GM12878 (cell line): ENCODE data around the gene KRTAP21-2. TPM values are rescaled to one million over a fixed set of nuclear protein-coding genes. Genes with fewer than 3 reads are reported as not detected.

Experiments
- ATAC-seq: fragments of 200-7000 bp; cut with Tn5 transposase; 3 replicates; pipeline ENCODE4 v1.9.1; 2020; ENCODE audit warnings: mild to moderate bottlenecking, moderate library complexity
- BruUV-seq: library from RNA; stranded (reverse); fragments of 400-500 nt; replicated peaks from 2 replicates; lab custom pipeline; 2021; lab: Mats Ljungman, UMichigan
- CTCF ChIA-PET: fragments of 300-600 bp; sonication (Branson Sonifier 250); formaldehyde crosslinking; extraction: SDS; loops from one replicate; lab custom pipeline; 2021; ENCODE audit warnings: inconsistent platforms; lab: Yijun Ruan, JAX
- POLR2A ChIA-PET: fragments of 350-600 bp; formaldehyde crosslinking; extraction: SDS; loops from one replicate; lab custom pipeline; 2021; ENCODE audit warnings: inconsistent platforms; lab: Charles Lee
- RAD21 ChIA-PET: fragments of 300-600 bp; sonication (Branson Sonifier 250); formaldehyde crosslinking; loops from one replicate; lab custom pipeline; 2023; ENCODE audit warnings: antibody characterized with exemption; ENCODE audit not compliant: unreplicated experiment; lab: Charles Lee
- SMC1A ChIA-PET: fragments of 300-600 bp; sonication (Branson Sonifier 250); formaldehyde crosslinking; loops from one replicate; lab custom pipeline; 2023; ENCODE audit not compliant: unreplicated experiment, uncharacterized antibody; lab: Charles Lee
- DNase-seq: peaks from one replicate; pipeline ENCODE4 v3.0.0-alpha.2; 2011; ENCODE audit warnings: low read depth, low spot score
- FAIRE-seq: peaks from 3 replicates; lab custom pipeline; 2011; peaks lifted over from hg19 to GRCh38; lab: Jason Lieb, UNC
- H2AFZ ChIP-seq: 2 replicates; pipeline ENCODE4 v1.6.0; 2011; ENCODE audit warnings: low read depth, low read length, control low read depth; ENCODE audit not compliant: control insufficient read depth
- H3K27ac ChIP-seq: 2 replicates; pipeline ENCODE4 v1.5.1; 2011; ENCODE audit warnings: control low read depth; ENCODE audit not compliant: control insufficient read depth, insufficient read depth
- H3K27me3 ChIP-seq, 2 experiments: replicated peaks in 1 of 2; 2 replicates each; pipeline versions ENCODE4 v1.6.0 to v1.6.1; 2011; ENCODE audit warnings: low read length in 1 of 2; ENCODE audit not compliant: control insufficient read depth in 2 of 2, insufficient read depth in 2 of 2
- H3K36me3 ChIP-seq, 2 experiments: 2 replicates each; pipeline ENCODE4 v1.5.1; 2011; ENCODE audit warnings: low read length in 1 of 2; ENCODE audit not compliant: control insufficient read depth in 2 of 2, insufficient read depth in 2 of 2
- H3K4me1 ChIP-seq: 2 replicates; pipeline ENCODE4 v1.6.1; 2011; ENCODE audit warnings: mild to moderate bottlenecking, low read length, moderate library complexity, mixed read lengths; ENCODE audit not compliant: control insufficient read depth, insufficient read depth
- H3K4me2 ChIP-seq: 2 replicates; pipeline ENCODE4 v1.6.0; 2011; ENCODE audit warnings: control low read depth; ENCODE audit not compliant: control insufficient read depth, insufficient read depth
- H3K4me3 ChIP-seq: fragments of 200-600 bp; sonication (generic); 2 replicates; pipeline ENCODE4 v1.5.1; 2016
- H3K79me2 ChIP-seq: 2 replicates; pipeline ENCODE4 v1.6.0; 2011; ENCODE audit warnings: low read length; ENCODE audit not compliant: control insufficient read depth, insufficient read depth
- H3K9ac ChIP-seq: 2 replicates; pipeline ENCODE4 v1.8.0; 2011; ENCODE audit warnings: low read length, control low read depth, mixed read lengths; ENCODE audit not compliant: control insufficient read depth, insufficient read depth
- H3K9me3 ChIP-seq: replicated peaks from 3 replicates; pipeline ENCODE4 v1.5.1; 2011; ENCODE audit warnings: mild to moderate bottlenecking, low read length; ENCODE audit not compliant: control insufficient read depth, insufficient read depth
- H4K20me1 ChIP-seq: 2 replicates; pipeline ENCODE4 v1.6.0; 2011; ENCODE audit not compliant: control insufficient read depth, insufficient read depth
- CHD2 ChIP-seq: IDR thresholded peaks from 2 replicates; pipeline ENCODE4 v1.6.1; 2011; ENCODE audit warnings: low read depth, low read length, improper control_type of control experiment, borderline replicate concordance
- MTA2 ChIP-seq: fragments of 450-650 bp; IDR thresholded peaks from 2 replicates; pipeline ENCODE4 v1.6.1; 2016; ENCODE audit warnings: low read depth, mild to moderate bottlenecking, moderate library complexity
- NRF1 ChIP-seq: conservative IDR thresholded peaks from 2 replicates; pipeline ENCODE4 v1.6.1; 2011; ENCODE audit warnings: mild to moderate bottlenecking, low read depth, low read length, improper control_type of control experiment
- SREBF2 ChIP-seq: IDR thresholded peaks from 2 replicates; pipeline ENCODE4 v1.6.1; 2012; ENCODE audit warnings: mild to moderate bottlenecking, low read length
- ZBED1 ChIP-seq: IDR thresholded peaks from 2 replicates; pipeline ENCODE4 v1.6.1; 2016; ENCODE audit warnings: borderline replicate concordance
- in situ Hi-C: fragments of 300-500 bp; cut with MboI; formaldehyde crosslinking; loops from 9 replicates; pipeline ENCODE4 v1.14.3; 2018; ENCODE audit warnings: mixed read lengths
- intact Hi-C: fragments of 100-400 bp; cut with micrococcal nuclease; formaldehyde crosslinking; loops from one replicate; pipeline ENCODE4 v1.14.2; 2022; ENCODE audit not compliant: unreplicated experiment
- polyA plus RNA-seq, 11 experiments: library from polyadenylated mRNA; depleted of rRNA in 4 of 11; unstranded in 6 of 11; stranded (reverse) in 5 of 11; fragments of >200 nt; fragmentation: Nextera tagmentation in 4 of 11; fragmentation: Illumina TruSeq in 1 of 11; extraction: Ambion mirVana in 4 of 11; extraction: Trizol in 1 of 11; gene quantifications; 1 replicate in 1 of 11; 2 replicates in 10 of 11; pipeline versions ENCODE4 v1.2.1 to v1.2.3, GENCODE V29; 2011 to 2016; ENCODE audit warnings: inconsistent platforms in 2 of 11, missing spikeins in 2 of 11, low read depth in 1 of 11
- small RNA-seq: library from RNA; depleted of rRNA; stranded (forward); fragments of <200 nt; gene quantifications from one replicate; pipeline ENCODE3, GENCODE V24; 2014
- total RNA-seq, 4 experiments: library from RNA; depleted of rRNA in 3 of 4; stranded (reverse); fragments of >200 nt in 3 of 4; fragmentation: Illumina TruSeq in 1 of 4; extraction: Trizol in 1 of 4; gene quantifications; 2 replicates each; pipeline versions ENCODE4 v1.2.1 to v1.2.3, GENCODE V29; 2013 to 2021
- TF ChIP-seq, protein P1 (sequence below): fragments of 150-350 bp; IDR thresholded peaks from 2 replicates; pipeline ENCODE4 v1.6.1; 2016; ENCODE audit warnings: low read depth, low read length

KRTAP21-2 gene
- total and polyA plus RNA-seq, 10 of the 15 experiments (the other 5 are each of a cell fraction or from before 2014, with no cell fraction given): not detected

- TF ChIP-seq, protein P1, sequence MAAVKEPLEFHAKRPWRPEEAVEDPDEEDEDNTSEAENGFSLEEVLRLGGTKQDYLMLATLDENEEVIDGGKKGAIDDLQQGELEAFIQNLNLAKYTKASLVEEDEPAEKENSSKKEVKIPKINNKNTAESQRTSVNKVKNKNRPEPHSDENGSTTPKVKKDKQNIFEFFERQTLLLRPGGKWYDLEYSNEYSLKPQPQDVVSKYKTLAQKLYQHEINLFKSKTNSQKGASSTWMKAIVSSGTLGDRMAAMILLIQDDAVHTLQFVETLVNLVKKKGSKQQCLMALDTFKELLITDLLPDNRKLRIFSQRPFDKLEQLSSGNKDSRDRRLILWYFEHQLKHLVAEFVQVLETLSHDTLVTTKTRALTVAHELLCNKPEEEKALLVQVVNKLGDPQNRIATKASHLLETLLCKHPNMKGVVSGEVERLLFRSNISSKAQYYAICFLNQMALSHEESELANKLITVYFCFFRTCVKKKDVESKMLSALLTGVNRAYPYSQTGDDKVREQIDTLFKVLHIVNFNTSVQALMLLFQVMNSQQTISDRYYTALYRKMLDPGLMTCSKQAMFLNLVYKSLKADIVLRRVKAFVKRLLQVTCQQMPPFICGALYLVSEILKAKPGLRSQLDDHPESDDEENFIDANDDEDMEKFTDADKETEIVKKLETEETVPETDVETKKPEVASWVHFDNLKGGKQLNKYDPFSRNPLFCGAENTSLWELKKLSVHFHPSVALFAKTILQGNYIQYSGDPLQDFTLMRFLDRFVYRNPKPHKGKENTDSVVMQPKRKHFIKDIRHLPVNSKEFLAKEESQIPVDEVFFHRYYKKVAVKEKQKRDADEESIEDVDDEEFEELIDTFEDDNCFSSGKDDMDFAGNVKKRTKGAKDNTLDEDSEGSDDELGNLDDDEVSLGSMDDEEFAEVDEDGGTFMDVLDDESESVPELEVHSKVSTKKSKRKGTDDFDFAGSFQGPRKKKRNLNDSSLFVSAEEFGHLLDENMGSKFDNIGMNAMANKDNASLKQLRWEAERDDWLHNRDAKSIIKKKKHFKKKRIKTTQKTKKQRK: no peak
Observed at GRCh38 chr21:30710499-30710898, 36.6 kb downstream of the KRTAP21-2 start (continued).

GRCh38 chr21:30707409-30707808 is 39.6 kb downstream of the KRTAP21-2 start:
- Histone ChIP-seq H3K27me3 (no peaks in the 10 kb centered on the region), H3K9ac (no peak overlapping the region), H3K27ac (no peak overlapping the region), H3K9me3 (no peaks in the 10 kb centered on the region), H3K36me3 (no peaks in the 10 kb centered on the region), H3K4me2 (no peak overlapping the region), H2AFZ (no peak overlapping the region), H3K4me1 (no peaks in the 10 kb centered on the region), H3K4me3 (no peak overlapping the region), H4K20me1 (no peaks in the 10 kb centered on the region), H3K79me2 (no peaks in the 10 kb centered on the region)
- no TSS peak for BruUV-seq
- in situ Hi-C loops (no loop called here), intact Hi-C loops (no loop called here)
- DNase-seq (no peak), FAIRE-seq (no peak), ATAC-seq (no peak)
- SMC1A ChIA-PET: no interaction called here
- RAD21 ChIA-PET: no interaction called here
- POLR2A ChIA-PET: no interaction called here
- TF ChIP-seq CHD2 (no peak), MTA2 (no peak), NRF1 (no peak), SREBF2 (no peak), ZBED1 (no peak)
- CTCF ChIA-PET: no interaction called here

Small RNA genes within 50 kb of the gene (small RNA-seq; reads per million reads assigned to genes)
- not detected for gene AP000244.1
- gene KRTAP21-3: not detected

Other genes starting within 250 kb of the KRTAP21-2 start
Only the 7 nearest of the 17 such genes appear.
- gene KRTAP20-4, start 126.6 kb downstream of the KRTAP21-2 start, total RNA-seq (2014; rRNA removed): not detected in 2 replicates
- gene KRTAP20-4, start 126.6 kb downstream of the KRTAP21-2 start, total RNA-seq (2014; rRNA removed; fragmentation: Illumina TruSeq; extraction: Trizol): not detected in 2 replicates
- gene KRTAP20-4, start 126.6 kb downstream of the KRTAP21-2 start, total RNA-seq (2021): not detected in 2 replicates
- not detected in 2 replicates for gene KRTAP20-4, start 126.6 kb downstream of the KRTAP21-2 start, polyA plus RNA-seq (2011; rRNA removed)
- gene KRTAP20-4, start 126.6 kb downstream of the KRTAP21-2 start, polyA plus RNA-seq (2014; fragmentation: Illumina TruSeq; extraction: Trizol): not detected in 2 replicates
- gene KRTAP20-4, start 126.6 kb downstream of the KRTAP21-2 start, polyA plus RNA-seq (2014; fragmentation: Nextera tagmentation; extraction: Ambion mirVana): not detected
- not detected in 2 replicates for gene KRTAP20-4, start 126.6 kb downstream of the KRTAP21-2 start, polyA plus RNA-seq (2014; rRNA removed)
- not detected for gene KRTAP20-4, start 126.6 kb downstream of the KRTAP21-2 start, polyA plus RNA-seq (2016; fragmentation: Nextera tagmentation; extraction: Ambion mirVana)
- not detected in 2 replicates for gene KRTAP20-2, start 112.1 kb downstream of the KRTAP21-2 start, total RNA-seq (2014; rRNA removed)
- gene KRTAP20-2, start 112.1 kb downstream of the KRTAP21-2 start, total RNA-seq (2014; rRNA removed; fragmentation: Illumina TruSeq; extraction: Trizol): not detected in 2 replicates
- not detected in 2 replicates for gene KRTAP20-2, start 112.1 kb downstream of the KRTAP21-2 start, total RNA-seq (2021)
- not detected in 2 replicates for gene KRTAP20-2, start 112.1 kb downstream of the KRTAP21-2 start, polyA plus RNA-seq (2011; rRNA removed)
- not detected in 2 replicates for gene KRTAP20-2, start 112.1 kb downstream of the KRTAP21-2 start, polyA plus RNA-seq (2014; fragmentation: Illumina TruSeq; extraction: Trizol)
- gene KRTAP20-2, start 112.1 kb downstream of the KRTAP21-2 start, polyA plus RNA-seq (2014; fragmentation: Nextera tagmentation; extraction: Ambion mirVana): not detected
- gene KRTAP20-2, start 112.1 kb downstream of the KRTAP21-2 start, polyA plus RNA-seq (2014; rRNA removed): not detected in 2 replicates
- not detected for gene KRTAP20-2, start 112.1 kb downstream of the KRTAP21-2 start, polyA plus RNA-seq (2016; fragmentation: Nextera tagmentation; extraction: Ambion mirVana)
- not detected in 2 replicates for gene KRTAP20-3, start 104.4 kb downstream of the KRTAP21-2 start, total RNA-seq (2014; rRNA removed)
- not detected in 2 replicates for gene KRTAP20-3, start 104.4 kb downstream of the KRTAP21-2 start, total RNA-seq (2014; rRNA removed; fragmentation: Illumina TruSeq; extraction: Trizol)
- gene KRTAP20-3, start 104.4 kb downstream of the KRTAP21-2 start, total RNA-seq (2021): not detected in 2 replicates
- gene KRTAP20-3, start 104.4 kb downstream of the KRTAP21-2 start, polyA plus RNA-seq (2011; rRNA removed): not detected in 2 replicates
- gene KRTAP20-3, start 104.4 kb downstream of the KRTAP21-2 start, polyA plus RNA-seq (2014; fragmentation: Illumina TruSeq; extraction: Trizol): not detected in 2 replicates
- gene KRTAP20-3, start 104.4 kb downstream of the KRTAP21-2 start, polyA plus RNA-seq (2014; fragmentation: Nextera tagmentation; extraction: Ambion mirVana): not detected
- not detected in 2 replicates for gene KRTAP20-3, start 104.4 kb downstream of the KRTAP21-2 start, polyA plus RNA-seq (2014; rRNA removed)
- gene KRTAP20-3, start 104.4 kb downstream of the KRTAP21-2 start, polyA plus RNA-seq (2016; fragmentation: Nextera tagmentation; extraction: Ambion mirVana): not detected
- gene KRTAP21-3, start 28.5 kb downstream of the KRTAP21-2 start, total RNA-seq (2014; rRNA removed): not detected in 2 replicates
- not detected in 2 replicates for gene KRTAP21-3, start 28.5 kb downstream of the KRTAP21-2 start, total RNA-seq (2014; rRNA removed; fragmentation: Illumina TruSeq; extraction: Trizol)
- not detected in 2 replicates for gene KRTAP21-3, start 28.5 kb downstream of the KRTAP21-2 start, total RNA-seq (2021)
- gene KRTAP21-3, start 28.5 kb downstream of the KRTAP21-2 start, polyA plus RNA-seq (2011; rRNA removed): not detected in 2 replicates
- not detected in 2 replicates for gene KRTAP21-3, start 28.5 kb downstream of the KRTAP21-2 start, polyA plus RNA-seq (2014; fragmentation: Illumina TruSeq; extraction: Trizol)
- not detected for gene KRTAP21-3, start 28.5 kb downstream of the KRTAP21-2 start, polyA plus RNA-seq (2014; fragmentation: Nextera tagmentation; extraction: Ambion mirVana)
- not detected in 2 replicates for gene KRTAP21-3, start 28.5 kb downstream of the KRTAP21-2 start, polyA plus RNA-seq (2014; rRNA removed)
- not detected for gene KRTAP21-3, start 28.5 kb downstream of the KRTAP21-2 start, polyA plus RNA-seq (2016; fragmentation: Nextera tagmentation; extraction: Ambion mirVana)
- gene KRTAP21-1, start 8.2 kb upstream of the KRTAP21-2 start, total RNA-seq (2014; rRNA removed): not detected in 2 replicates
- not detected in 2 replicates for gene KRTAP21-1, start 8.2 kb upstream of the KRTAP21-2 start, total RNA-seq (2014; rRNA removed; fragmentation: Illumina TruSeq; extraction: Trizol)
- not detected in 2 replicates for gene KRTAP21-1, start 8.2 kb upstream of the KRTAP21-2 start, total RNA-seq (2021)
- gene KRTAP21-1, start 8.2 kb upstream of the KRTAP21-2 start, polyA plus RNA-seq (2011; rRNA removed): not detected in 2 replicates
- not detected in 2 replicates for gene KRTAP21-1, start 8.2 kb upstream of the KRTAP21-2 start, polyA plus RNA-seq (2014; fragmentation: Illumina TruSeq; extraction: Trizol)
- gene KRTAP21-1, start 8.2 kb upstream of the KRTAP21-2 start, polyA plus RNA-seq (2014; fragmentation: Nextera tagmentation; extraction: Ambion mirVana): not detected
- not detected in 2 replicates for gene KRTAP21-1, start 8.2 kb upstream of the KRTAP21-2 start, polyA plus RNA-seq (2014; rRNA removed)
- gene KRTAP21-1, start 8.2 kb upstream of the KRTAP21-2 start, polyA plus RNA-seq (2016; fragmentation: Nextera tagmentation; extraction: Ambion mirVana): not detected
- not detected in 2 replicates for gene KRTAP8-1, start 66.0 kb upstream of the KRTAP21-2 start, total RNA-seq (2014; rRNA removed)
- gene KRTAP8-1, start 66.0 kb upstream of the KRTAP21-2 start, total RNA-seq (2014; rRNA removed; fragmentation: Illumina TruSeq; extraction: Trizol): not detected in 2 replicates
- not detected in 2 replicates for gene KRTAP8-1, start 66.0 kb upstream of the KRTAP21-2 start, total RNA-seq (2021)
- gene KRTAP8-1, start 66.0 kb upstream of the KRTAP21-2 start, polyA plus RNA-seq (2011; rRNA removed): not detected in 2 replicates
- not detected in 2 replicates for gene KRTAP8-1, start 66.0 kb upstream of the KRTAP21-2 start, polyA plus RNA-seq (2014; fragmentation: Illumina TruSeq; extraction: Trizol)
- not detected for gene KRTAP8-1, start 66.0 kb upstream of the KRTAP21-2 start, polyA plus RNA-seq (2014; fragmentation: Nextera tagmentation; extraction: Ambion mirVana)
- not detected in 2 replicates for gene KRTAP8-1, start 66.0 kb upstream of the KRTAP21-2 start, polyA plus RNA-seq (2014; rRNA removed)
- gene KRTAP8-1, start 66.0 kb upstream of the KRTAP21-2 start, polyA plus RNA-seq (2016; fragmentation: Nextera tagmentation; extraction: Ambion mirVana): not detected
- gene KRTAP7-1, start 82.5 kb upstream of the KRTAP21-2 start, total RNA-seq (2014; rRNA removed): not detected in 2 replicates
- gene KRTAP7-1, start 82.5 kb upstream of the KRTAP21-2 start, total RNA-seq (2014; rRNA removed; fragmentation: Illumina TruSeq; extraction: Trizol): not detected in 2 replicates
- gene KRTAP7-1, start 82.5 kb upstream of the KRTAP21-2 start, total RNA-seq (2021): not detected in 2 replicates
- not detected in 2 replicates for gene KRTAP7-1, start 82.5 kb upstream of the KRTAP21-2 start, polyA plus RNA-seq (2011; rRNA removed)
- not detected in 2 replicates for gene KRTAP7-1, start 82.5 kb upstream of the KRTAP21-2 start, polyA plus RNA-seq (2014; fragmentation: Illumina TruSeq; extraction: Trizol)
- not detected for gene KRTAP7-1, start 82.5 kb upstream of the KRTAP21-2 start, polyA plus RNA-seq (2014; fragmentation: Nextera tagmentation; extraction: Ambion mirVana)
- not detected in 2 replicates for gene KRTAP7-1, start 82.5 kb upstream of the KRTAP21-2 start, polyA plus RNA-seq (2014; rRNA removed)
- gene KRTAP7-1, start 82.5 kb upstream of the KRTAP21-2 start, polyA plus RNA-seq (2016; fragmentation: Nextera tagmentation; extraction: Ambion mirVana): not detected